Common myeloid progenitor, CD34-positive (primary cell): ENCODE data around the gene ERBB4.

Experiments used
- CTCF ChIA-PET: fragments of 350-600 bp; sonication (Branson Sonifier 250); formaldehyde crosslinking; loops from one replicate; lab custom pipeline; 2021; ENCODE audit warnings: antibody characterized with exemption; lab: Charles Lee
- POLR2A ChIA-PET: fragments of 350-600 bp; sonication (Branson Sonifier 250); formaldehyde crosslinking; loops from one replicate; lab custom pipeline; 2021; ENCODE audit warnings: antibody characterized with exemption; lab: Charles Lee
- DNase-seq, 3 donors: peaks; one replicate each; pipeline versions ENCODE4 v3.0.0 to v3.0.0-alpha.2; 2013
- H3K27ac ChIP-seq, 2 experiments: 1 replicate in 1 of 2; 2 replicates in 1 of 2; pipeline ENCODE4 v1.7.0; 2013; ENCODE audit warnings: inconsistent platforms in 2 of 2, low read length in 2 of 2, mild to moderate bottlenecking in 2 of 2, low read depth in 1 of 2, moderate library complexity in 1 of 2; ENCODE audit not compliant: severe bottlenecking in 2 of 2, insufficient read depth in 1 of 2, poor library complexity in 1 of 2
- H3K27me3 ChIP-seq, 5 experiments: replicated peaks in 2 of 5; 1 replicate in 3 of 5; 2 replicates in 2 of 5; pipeline versions ENCODE4 v1.6.1 to v1.7.0; 2013; ENCODE audit warnings: low read length in 4 of 5, mild to moderate bottlenecking in 2 of 5, moderate library complexity in 2 of 5, inconsistent platforms in 1 of 5; ENCODE audit not compliant: insufficient read depth in 5 of 5, control insufficient read depth in 4 of 5
- H3K36me3 ChIP-seq, 4 experiments: 1 replicate in 2 of 4; 2 replicates in 2 of 4; pipeline versions ENCODE4 v1.6.1 to v1.7.0; 2013; ENCODE audit warnings: low read length in 3 of 4, control low read depth in 1 of 4, mild to moderate bottlenecking in 1 of 4; ENCODE audit not compliant: control insufficient read depth in 4 of 4, insufficient read depth in 4 of 4
- H3K4me1 ChIP-seq, 4 experiments: 1 replicate in 3 of 4; 2 replicates in 1 of 4; pipeline versions ENCODE4 v1.6.1 to v1.7.1; 2013; ENCODE audit warnings: low read length in 3 of 4, mild to moderate bottlenecking in 3 of 4, control low read depth in 1 of 4, inconsistent platforms in 1 of 4, moderate library complexity in 1 of 4; ENCODE audit not compliant: control insufficient read depth in 4 of 4, insufficient read depth in 4 of 4; ENCODE audit errors: control extremely low read depth in 1 of 4
- H3K4me3 ChIP-seq, 7 experiments: 1 replicate in 4 of 7; 2 replicates in 3 of 7; pipeline versions ENCODE4 v1.5.1 to v1.7.0; 2013; ENCODE audit warnings: mild to moderate bottlenecking in 7 of 7, low read length in 6 of 7, moderate library complexity in 6 of 7, inconsistent platforms in 2 of 7, low read depth in 2 of 7, control low read depth in 1 of 7; ENCODE audit not compliant: insufficient read depth in 4 of 7, control insufficient read depth in 1 of 7; ENCODE audit errors: extremely low read depth in 1 of 7
- H3K9me3 ChIP-seq, 5 experiments: 1 replicate in 4 of 5; 2 replicates in 1 of 5; pipeline versions ENCODE4 v1.6.1 to v1.7.1; 2013; ENCODE audit warnings: low read length in 4 of 5, mild to moderate bottlenecking in 2 of 5, inconsistent platforms in 1 of 5, low read depth in 1 of 5, moderate library complexity in 1 of 5; ENCODE audit not compliant: control insufficient read depth in 4 of 5, insufficient read depth in 2 of 5; ENCODE audit errors: control extremely low read depth in 1 of 5
- WGBS: methylation state at CpG from one replicate; pipeline ENCODE4 v1.1.5; 2013; ENCODE audit not compliant: insufficient coverage; 5-methylcytosine and 5-hydroxymethylcytosine counted together

The ERBB4 gene

GRCh38 chr2:212001325-212001724 lies 537.3 kb downstream of the ERBB4 start:
- ChIA-PET POLR2A (no interaction called here), CTCF (no interaction called here)
- no peak for DNase-seq
- H3K4me3 ChIP-seq = no peak overlapping the region
- no peaks in the 10 kb centered on the region for H3K4me1 ChIP-seq
- no peaks in the 10 kb centered on the region for H3K27me3 ChIP-seq
- H3K9me3 ChIP-seq = no peaks in the 10 kb centered on the region
- no CpG with 5 or more reads among the region's 1 CpG for WGBS
- no peaks in the 10 kb centered on the region for H3K36me3 ChIP-seq
- H3K27ac ChIP-seq = no peak overlapping the region

GRCh38 chr2:211996857-211997256 lies 541.7 kb downstream of the ERBB4 start:
- no peak overlapping the region for H3K4me3 ChIP-seq
- POLR2A ChIA-PET = no interaction called here
- no peak for DNase-seq
- 92% methylated on average over 2 of the region's 4 CpGs for WGBS
- no peak overlapping the region for H3K27ac ChIP-seq
- peaks cover 0 to 2% (median 0%) of the 10 kb centered on the region in 5 experiments for H3K27me3 ChIP-seq
- H3K36me3 ChIP-seq = no peaks in the 10 kb centered on the region
- CTCF ChIA-PET = no interaction called here
- no peaks in the 10 kb centered on the region for H3K9me3 ChIP-seq
- no peaks in the 10 kb centered on the region for H3K4me1 ChIP-seq

- WGBS = no CpG with 5 or more reads among the region's 2 CpGs
- no peak overlapping the region for H3K4me3 ChIP-seq
- H3K9me3 ChIP-seq = no peaks in the 10 kb centered on the region
- POLR2A ChIA-PET = no interaction called here
- no peak overlapping the region for H3K27ac ChIP-seq
- CTCF ChIA-PET = interaction anchor here (0.6 kb wide), 1 partner anchor 569 kb away, joined by 3 read pairs; no protein-coding TSS in a partner anchor
- no peaks in the 10 kb centered on the region for H3K4me1 ChIP-seq
- no peak for DNase-seq
- H3K36me3 ChIP-seq = no peaks in the 10 kb centered on the region
- peaks cover 0 to 2% (median 0%) of the 10 kb centered on the region in 5 experiments for H3K27me3 ChIP-seq
Observed at GRCh38 chr2:211994806-211995205, 543.8 kb downstream of the ERBB4 start.

- Histone ChIP-seq H3K27me3 (peaks cover 0 to 4% (median 0%) of the 10 kb centered on the region in 5 experiments), H3K27ac (no peak overlapping the region)
Observed at GRCh38 chr2:211990335-211990734, 548.3 kb downstream of the ERBB4 start.

GRCh38 chr2:211986313-211986712 lies 552.3 kb downstream of the ERBB4 start:
- H3K9me3 ChIP-seq = no peaks in the 10 kb centered on the region
- H3K27me3 ChIP-seq = peaks cover 0 to 2% (median 0%) of the 10 kb centered on the region in 5 experiments
- no peaks in the 10 kb centered on the region for H3K36me3 ChIP-seq
- ChIA-PET CTCF (no interaction called here), POLR2A (no interaction called here)
- H3K27ac ChIP-seq = no peak overlapping the region
- no CpG with 5 or more reads among the region's 2 CpGs for WGBS
- no peaks in the 10 kb centered on the region for H3K4me1 ChIP-seq
- H3K4me3 ChIP-seq = no peak overlapping the region
- no peak for DNase-seq

More at GRCh38 chr2:211990335-211990734, 548.3 kb downstream of the ERBB4 start:
- H3K36me3 ChIP-seq = no peaks in the 10 kb centered on the region
- no peaks in the 10 kb centered on the region for H3K9me3 ChIP-seq
- H3K4me3 ChIP-seq = no peak overlapping the region
- DNase-seq = no peak
- no CpG with 5 or more reads among the region's 1 CpG for WGBS
- no peaks in the 10 kb centered on the region for H3K4me1 ChIP-seq
- ChIA-PET CTCF (no interaction called here), POLR2A (no interaction called here)

- Histone ChIP-seq H3K36me3 (no peaks in the 10 kb centered on the region), H3K4me1 (no peaks in the 10 kb centered on the region), H3K27me3 (peaks cover 0 to 2% (median 0%) of the 10 kb centered on the region in 5 experiments), H3K9me3 (no peaks in the 10 kb centered on the region), H3K27ac (no peak overlapping the region), H3K4me3 (no peak overlapping the region)
- DNase-seq = no peak
- no CpG with 5 or more reads among the region's 1 CpG for WGBS
- ChIA-PET POLR2A (no interaction called here), CTCF (no interaction called here)
Observed at GRCh38 chr2:211985393-211985792, 553.2 kb downstream of the ERBB4 start.

- H3K27ac ChIP-seq = no peak overlapping the region
- no peak for DNase-seq
- no peaks in the 10 kb centered on the region for H3K4me1 ChIP-seq
- H3K27me3 ChIP-seq = no peaks in the 10 kb centered on the region
- WGBS = 90% methylated on average over 1 of the region's 2 CpGs
- ChIA-PET POLR2A (no interaction called here), CTCF (no interaction called here)
- no peak overlapping the region for H3K4me3 ChIP-seq
- H3K36me3 ChIP-seq = no peaks in the 10 kb centered on the region
- no peaks in the 10 kb centered on the region for H3K9me3 ChIP-seq
Observed at GRCh38 chr2:211982162-211982561, 556.4 kb downstream of the ERBB4 start.
